NCI-H748 (cell line): Measurements from ENCODE around the gene PRR5L.

Experiments
- DNase-seq: peaks from one replicate; lab custom pipeline; 2025; ENCODE audit not compliant: unreplicated experiment; lab: John Stamatoyannopoulos, UW

Gene PRR5L

DNA sequence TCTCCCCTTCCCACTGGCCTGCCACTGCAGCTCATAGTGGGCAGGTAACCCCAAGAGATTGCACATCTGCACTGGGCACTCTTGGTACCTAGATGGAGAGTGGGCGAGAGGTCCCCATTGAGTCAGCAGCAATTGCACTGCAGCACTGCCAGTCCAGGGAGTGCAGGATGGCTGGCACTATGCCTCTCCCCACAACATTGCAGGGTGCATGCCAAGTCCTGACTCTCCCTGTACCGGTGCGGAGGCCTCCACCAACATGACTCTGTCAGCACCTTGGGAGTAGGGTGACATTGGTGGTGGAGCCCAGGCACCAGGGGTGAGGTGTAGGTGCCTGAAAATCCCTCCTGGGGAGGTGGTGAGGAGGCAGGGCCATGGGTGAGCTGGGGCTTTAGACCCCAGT, 131.8 kb downstream of the PRR5L start:
- no peak for DNase-seq

GRCh38 chr11:36431429-36432092, 135.5 kb downstream of the PRR5L start:
- no peak for DNase-seq

DNA sequence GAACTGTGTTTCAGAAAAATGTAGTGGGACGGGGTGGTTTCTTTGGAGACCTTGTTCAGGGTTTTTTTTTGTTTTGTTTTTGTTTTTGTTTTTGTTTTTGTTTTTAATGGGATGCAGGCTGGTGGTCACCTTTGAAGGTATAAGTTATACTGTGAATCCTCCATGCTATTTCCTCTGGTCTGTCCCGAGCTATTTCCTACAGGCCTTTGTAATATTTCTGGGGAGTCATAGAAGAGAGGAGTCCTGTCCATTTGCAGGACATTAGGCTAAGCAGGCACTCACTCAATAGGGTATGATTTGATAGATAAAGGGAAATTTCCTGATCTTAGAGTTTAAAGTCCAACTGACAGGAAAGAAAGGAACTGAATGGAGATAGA, 136.0 kb downstream of the PRR5L start:
- no peak for DNase-seq

DNA sequence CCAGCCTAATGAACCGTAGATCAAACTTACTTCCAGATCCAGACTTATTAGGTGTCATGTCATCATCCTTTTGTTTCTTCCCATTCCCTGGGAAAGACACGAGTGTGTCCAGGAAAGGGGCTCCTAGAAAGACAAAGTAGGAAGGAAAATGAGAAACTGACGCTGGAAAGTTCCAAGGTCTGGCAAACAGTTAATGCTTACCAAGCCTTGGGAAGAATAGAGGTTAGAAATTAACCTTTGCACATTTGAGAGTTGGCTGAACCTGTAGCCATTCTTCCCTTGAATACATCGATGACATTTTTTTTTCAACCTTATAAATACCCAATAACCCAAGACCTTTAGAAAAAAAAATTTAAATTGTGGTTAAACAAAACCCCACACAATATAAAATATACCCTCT, 136.7 kb downstream of the PRR5L start:
- DNase-seq = no peak

- no peak for DNase-seq
These were observed 140.0 kb downstream of the PRR5L start for GRCh38 chr11:36436064-36436463.

DNA sequence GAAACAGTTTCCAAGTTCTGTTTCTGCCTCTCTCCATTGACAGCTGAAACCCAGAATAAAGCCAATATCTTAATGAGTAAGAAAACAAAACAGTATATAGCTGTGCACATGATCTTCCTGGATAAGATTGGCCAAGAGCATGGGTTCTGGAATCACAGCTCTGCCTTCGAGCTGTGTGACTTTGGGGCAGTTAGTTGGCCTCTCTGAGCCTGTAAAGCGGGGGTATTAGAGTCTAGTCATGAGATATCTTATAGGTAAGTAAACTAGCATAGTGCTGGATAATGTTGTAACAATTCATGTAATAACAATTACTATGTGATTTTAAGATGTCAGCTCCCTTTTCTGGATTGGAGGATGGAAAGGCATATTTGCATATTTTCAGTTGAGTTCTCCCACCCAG, 140.5 kb downstream of the PRR5L start:
- DNase-seq = no peak

DNA sequence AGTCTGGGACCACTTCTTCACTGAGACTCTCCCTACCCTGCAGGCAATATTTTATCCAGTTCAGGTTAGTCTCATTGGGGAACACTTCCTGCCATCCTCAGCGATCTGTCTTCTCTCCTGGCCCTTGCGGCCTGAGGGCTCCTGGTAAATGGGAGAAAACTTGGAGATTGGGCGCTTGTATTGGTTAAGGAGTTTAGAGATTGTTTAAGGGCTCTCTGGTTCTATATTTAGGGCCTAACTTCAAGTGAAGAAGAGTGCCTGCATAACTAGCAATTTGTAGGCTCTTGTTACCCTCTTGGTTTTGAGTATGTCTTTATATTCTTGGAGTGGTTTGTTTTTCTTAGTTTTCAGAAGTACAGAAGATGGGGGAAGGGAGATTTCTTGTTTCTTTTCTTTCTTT, 141.3 kb downstream of the PRR5L start:
- no peak for DNase-seq

- DNase-seq = no peak
These were observed 142.0 kb downstream of the PRR5L start for GRCh38 chr11:36438126-36438525.

DNA sequence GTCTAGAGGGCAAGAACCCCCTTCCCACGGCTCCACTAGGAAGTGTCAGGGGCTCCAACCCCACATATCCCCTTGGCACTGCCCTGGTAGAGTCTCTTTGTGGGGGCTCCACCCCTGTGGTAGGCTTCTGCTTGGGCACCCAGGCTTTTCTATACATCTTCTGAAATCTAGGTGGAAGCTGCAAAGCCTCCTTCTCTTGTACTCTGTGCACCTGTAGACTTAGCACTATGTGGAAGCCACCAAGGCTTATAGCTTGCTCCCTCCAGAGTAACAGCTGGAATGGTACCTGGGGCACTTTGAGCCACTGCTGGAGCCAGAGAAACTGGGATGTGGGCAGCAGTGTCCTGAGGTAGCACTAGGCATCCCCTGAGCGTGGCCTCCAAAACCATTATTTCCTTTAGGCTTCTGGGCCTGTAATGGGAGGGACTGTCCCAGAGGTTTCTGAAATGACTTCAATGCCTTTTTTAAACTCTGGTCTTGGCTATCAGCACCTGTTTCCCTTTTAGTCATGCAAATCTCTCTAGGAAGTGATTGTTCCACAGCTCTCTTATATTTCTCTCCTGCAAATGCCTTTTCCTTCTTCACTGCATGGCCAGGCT, 145.6 kb downstream of the PRR5L start:
- no peak for DNase-seq

DNA sequence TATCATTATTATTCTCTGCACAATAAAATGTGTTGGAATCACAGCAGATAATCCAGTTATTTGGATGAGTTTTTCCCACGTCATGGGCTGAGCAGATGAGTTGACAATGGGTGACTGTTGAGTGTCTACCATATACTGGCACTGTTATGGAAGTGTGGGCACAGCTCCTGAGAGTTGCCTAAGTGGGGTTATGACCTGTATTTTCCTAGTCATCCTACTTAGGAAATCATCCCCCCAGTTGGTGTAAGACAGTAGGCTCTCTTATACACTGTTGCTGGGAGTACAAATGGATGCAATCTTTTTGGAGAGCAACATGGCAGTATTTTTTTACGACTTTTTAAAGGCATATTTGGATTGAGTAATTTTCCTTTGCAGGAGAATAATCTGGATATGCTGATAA, 147.6 kb downstream of the PRR5L start:
- DNase-seq = no peak

DNA sequence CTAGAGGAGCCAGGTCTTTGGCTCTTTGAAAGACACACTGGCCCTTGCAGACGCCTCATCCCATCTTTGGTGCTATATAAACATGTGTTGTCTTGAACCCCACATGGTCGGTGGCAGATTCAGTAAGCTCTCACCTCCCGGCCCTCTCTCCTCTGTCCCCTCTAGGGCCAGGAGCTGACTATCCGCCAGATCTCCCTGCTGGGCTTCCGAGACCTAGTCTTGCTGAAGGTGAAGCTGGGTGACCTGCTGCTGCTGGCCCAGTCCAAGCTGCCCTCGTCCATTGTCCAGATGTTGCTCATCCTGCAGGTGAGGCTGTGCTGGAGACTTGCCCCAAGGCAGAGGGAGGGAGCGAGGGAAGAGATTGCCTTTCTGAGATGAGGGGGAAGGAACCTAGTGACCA, 150.0 kb downstream of the PRR5L start:
- no peak for DNase-seq

DNA sequence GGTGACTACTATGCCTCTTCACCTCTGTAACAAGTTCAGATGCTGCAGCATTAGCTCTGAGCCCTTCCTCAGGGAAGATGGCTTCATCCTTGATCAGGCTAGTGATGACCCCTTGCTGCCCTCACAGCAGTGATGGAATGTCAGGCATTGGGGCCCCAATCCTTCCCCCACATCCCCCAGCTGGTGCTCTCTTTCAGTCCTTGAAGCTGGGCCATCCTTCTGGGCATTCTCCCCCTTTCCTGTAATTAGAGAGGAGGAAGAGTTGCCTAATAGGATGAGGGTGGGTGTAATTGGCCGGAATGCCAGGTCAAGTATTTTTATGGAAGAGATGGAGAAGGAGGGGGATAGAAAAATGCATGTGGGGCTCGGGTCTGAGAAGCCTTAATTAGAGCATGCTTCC, 151.4 kb downstream of the PRR5L start:
- DNase-seq = peak; percentile 42

GRCh38 chr11:36447947-36448346, 151.9 kb downstream of the PRR5L start:
- DNase-seq = peak; percentile 79

GRCh38 chr11:36449561-36450096, 153.5 kb downstream of the PRR5L start:
- DNase-seq = no peak

DNA sequence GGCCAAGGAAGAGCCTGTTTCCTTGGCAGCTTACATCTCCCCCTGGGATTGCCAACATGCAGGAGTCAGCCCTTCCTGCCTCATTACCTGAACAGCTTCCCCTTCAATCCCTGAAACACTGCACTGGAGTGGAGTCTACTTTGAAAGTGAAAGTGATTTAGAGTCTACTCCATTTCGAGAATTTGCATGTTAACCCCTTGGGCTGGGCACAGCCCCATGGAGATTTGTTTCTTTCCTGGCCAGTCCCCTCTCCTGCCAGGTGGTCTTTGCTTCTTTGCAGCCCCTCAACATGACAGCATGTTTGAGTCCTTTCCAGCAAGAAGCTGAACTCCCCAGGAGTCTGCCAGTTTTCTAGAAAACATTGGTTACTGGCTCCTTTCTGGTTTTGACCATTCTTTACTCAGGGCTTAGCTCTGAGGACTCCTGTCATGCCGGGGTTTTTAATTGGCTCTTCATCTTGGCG, 154.1 kb downstream of the PRR5L start:
- peak; percentile 23 for DNase-seq

GRCh38 chr11:36451045-36451444, 155.0 kb downstream of the PRR5L start:
- DNase-seq = no peak

DNA sequence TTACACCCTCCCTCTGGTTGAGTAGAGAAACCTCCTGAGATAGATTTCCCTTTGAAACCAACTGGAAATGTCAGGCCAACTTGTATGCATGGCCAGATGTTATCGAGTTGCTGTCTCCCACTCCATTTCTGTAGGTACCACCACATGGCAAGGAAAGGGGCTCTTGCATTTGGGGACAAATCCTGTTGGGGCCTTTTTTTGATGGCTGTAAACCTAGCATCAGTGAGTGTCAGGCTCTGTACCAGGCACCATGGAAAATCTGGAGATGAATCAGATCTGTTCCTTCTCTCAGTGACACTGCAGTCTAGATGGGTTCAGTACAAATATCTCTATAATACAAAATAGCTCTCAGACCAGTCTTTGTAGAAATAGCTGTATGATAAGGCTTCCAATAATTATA, 155.6 kb downstream of the PRR5L start:
- no peak for DNase-seq

DNA sequence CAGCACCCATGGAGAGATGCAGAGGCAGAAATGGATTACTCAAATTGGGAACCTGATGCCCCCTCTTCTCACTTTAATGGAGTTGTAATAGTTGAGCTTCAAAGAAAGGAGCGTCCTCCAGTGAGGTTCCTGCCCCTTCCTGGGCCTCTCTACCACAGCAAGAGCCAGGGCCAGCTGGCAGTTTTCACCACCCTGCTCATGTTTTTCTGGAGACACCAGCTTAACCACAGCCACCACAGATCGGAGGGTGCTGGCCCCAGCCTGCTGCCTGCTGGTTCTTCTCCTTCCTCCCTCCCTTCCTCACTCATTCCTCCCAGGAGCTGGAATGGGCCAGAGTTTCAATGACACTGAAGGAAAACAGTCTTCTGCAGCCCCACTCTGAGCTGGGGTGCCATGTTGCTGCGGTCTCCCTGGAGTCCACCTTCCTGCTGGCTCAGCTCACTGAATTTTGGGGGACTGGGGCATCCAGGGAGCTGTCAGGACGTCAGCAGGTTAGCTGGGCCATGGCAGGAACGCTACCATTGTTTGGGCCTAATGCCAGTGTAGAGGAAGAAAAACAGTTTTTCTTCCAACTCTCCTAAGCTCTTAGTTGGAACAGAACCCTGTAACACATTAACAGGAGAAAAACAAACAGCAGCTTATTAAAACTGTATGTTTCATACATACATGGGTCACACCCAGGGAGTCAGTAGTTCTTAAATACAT, 156.3 kb downstream of the PRR5L start:
- no peak for DNase-seq

DNA sequence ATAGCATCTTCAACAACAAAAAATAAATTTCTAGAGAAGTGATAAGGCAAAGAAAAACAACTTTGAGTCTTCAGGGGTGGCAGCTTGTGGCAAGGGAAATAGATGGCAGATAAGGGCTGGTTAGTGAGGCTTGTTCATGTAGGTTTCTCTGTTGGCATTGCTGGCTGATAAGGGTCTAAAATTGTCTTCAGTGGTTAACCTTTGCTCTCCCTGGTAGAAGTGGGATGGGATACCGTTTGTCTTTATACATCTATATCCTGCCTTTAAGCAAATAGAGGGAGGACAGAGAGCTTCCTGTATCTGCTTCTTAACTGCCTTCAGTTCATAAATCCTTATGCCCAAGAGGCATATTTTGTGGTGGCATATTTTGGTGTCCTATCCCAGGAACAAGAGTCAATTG, 156.9 kb downstream of the PRR5L start:
- DNase-seq = no peak

GRCh38 chr11:36453678-36454077, 157.6 kb downstream of the PRR5L start:
- DNase-seq = no peak

DNA sequence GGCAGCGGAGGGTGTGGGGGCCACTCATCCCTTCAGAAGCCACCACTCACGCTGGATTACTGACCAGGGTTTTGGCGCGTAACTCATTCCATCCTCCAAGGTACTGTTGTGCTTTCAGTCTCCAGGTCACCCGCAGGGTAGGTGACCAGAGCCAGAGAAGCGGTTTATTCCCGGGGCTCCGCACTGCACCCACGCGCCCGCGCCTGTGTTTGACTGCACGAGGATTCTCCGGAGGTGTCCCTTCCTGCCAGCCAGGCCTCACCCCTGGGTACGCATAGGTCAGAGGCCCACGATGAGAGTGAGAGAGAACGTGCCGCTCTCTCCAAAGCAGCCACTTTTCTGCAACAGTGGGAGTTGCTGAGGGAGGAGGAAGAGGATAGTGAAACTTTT, 158.5 kb downstream of the PRR5L start:
- DNase-seq = no peak

GRCh38 chr11:36454941-36455631, 159.0 kb downstream of the PRR5L start:
- peak; percentile 39 for DNase-seq
